Activated CD8-positive, alpha-beta memory T cell treated with anti-CD3 and anti-CD28 coated beads, Interleukin-2, amount 50 U/mL, for 24 hours (primary cell): ENCODE results near the gene GDF2.

Experiments
- DNase-seq: peaks from one replicate; pipeline ENCODE4 v3.0.0-alpha.2; 2020; ENCODE audit errors: extremely low read depth

The GDF2 gene

DNA sequence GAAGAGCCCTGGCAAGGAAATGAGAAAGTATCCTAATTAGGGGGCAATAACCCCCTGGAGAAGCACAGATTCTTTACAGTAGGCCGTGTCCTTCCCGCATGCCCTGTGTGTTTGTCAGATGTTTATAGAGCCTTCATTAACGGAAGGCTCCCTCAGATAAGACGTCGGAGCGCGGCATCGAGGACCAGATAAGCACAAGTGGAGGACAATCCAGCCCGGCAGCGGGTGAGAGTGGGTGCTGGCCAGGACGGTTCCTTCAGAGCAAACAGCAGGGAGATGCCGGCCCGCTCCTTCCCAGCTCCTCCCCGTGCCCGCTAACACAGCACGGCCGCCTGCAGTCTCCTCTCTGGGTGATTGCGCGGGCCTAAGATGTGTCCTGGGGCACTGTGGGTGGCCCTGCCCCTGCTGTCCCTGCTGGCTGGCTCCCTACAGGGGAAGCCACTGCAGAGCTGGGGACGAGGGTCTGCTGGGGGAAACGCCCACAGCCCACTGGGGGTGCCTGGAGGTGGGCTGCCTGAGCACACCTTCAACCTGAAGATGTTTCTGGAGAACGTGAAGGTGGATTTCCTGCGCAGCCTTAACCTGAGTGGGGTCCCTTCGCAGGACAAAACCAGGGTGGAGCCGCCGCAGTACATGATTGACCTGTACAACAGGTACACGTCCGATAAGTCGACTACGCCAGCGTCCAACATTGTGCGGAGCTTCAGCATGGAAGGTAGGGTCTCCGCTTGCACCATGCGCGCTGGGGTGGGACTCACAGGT, at the start of gene GDF2:
Gene GDF2, plus strand, starts transcription at position 155 of the 762 bp plus-strand sequence. Its CDS starts 215 bp downstream, at position 370.
- no peak for DNase-seq

DNA sequence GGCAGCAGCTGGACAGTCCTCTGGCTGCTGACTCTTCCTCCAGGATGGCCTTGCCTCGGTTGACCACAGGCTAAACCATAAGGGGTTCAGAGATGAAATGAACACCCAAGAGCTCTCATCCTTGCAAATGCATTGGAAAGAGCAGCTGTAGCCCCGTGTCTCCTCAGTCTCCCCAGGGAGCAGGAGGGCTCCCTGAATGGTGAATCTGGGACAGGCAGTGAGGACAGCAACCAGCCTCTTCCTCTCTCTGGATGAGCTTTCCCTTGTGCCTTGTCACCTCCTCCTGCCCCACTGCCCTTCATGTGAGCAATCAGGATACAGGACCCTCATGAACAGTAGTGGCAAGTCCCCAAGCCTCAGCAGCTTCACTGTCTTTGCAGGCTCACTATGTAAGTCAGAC, 46.2 kb upstream of the GDF2 start:
- DNase-seq: no peak

DNA sequence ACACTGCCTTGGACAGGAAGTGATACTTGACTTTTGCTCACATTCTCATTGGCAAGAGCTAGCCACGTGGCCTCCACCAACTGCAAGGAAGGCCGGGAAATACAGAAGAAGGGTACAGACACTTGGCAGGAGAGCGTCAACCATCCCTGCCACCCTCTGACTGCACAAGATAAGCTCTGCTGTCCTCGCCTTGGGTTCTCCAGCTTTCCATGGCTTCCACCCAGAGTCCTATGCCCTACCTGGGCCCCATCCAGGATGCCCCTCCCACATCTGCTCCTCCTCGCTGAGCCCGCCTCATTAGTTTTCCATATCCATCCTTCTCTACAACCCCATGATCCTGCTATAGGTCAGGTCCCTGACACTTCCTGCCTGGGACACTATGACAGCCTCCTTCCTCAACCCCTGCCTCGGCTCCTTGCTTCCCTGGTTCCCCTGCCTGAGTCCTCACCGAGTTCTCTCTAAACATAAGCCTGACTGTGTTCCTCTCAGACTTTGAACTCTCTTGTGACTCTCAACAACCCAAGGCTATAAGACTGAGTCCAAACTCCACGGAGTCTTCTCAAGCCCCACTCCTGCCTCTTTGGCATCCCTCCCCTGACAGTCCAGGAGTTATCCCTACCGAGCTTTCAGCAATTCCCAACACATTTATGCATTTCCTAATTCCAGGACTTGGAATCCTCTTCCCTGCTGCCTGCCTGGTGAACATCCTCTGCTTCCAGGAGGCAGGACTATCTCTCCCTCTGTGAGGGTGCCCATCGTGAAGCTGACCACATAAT, 45.5 kb upstream of the GDF2 start:
- DNase-seq: no peak

DNA sequence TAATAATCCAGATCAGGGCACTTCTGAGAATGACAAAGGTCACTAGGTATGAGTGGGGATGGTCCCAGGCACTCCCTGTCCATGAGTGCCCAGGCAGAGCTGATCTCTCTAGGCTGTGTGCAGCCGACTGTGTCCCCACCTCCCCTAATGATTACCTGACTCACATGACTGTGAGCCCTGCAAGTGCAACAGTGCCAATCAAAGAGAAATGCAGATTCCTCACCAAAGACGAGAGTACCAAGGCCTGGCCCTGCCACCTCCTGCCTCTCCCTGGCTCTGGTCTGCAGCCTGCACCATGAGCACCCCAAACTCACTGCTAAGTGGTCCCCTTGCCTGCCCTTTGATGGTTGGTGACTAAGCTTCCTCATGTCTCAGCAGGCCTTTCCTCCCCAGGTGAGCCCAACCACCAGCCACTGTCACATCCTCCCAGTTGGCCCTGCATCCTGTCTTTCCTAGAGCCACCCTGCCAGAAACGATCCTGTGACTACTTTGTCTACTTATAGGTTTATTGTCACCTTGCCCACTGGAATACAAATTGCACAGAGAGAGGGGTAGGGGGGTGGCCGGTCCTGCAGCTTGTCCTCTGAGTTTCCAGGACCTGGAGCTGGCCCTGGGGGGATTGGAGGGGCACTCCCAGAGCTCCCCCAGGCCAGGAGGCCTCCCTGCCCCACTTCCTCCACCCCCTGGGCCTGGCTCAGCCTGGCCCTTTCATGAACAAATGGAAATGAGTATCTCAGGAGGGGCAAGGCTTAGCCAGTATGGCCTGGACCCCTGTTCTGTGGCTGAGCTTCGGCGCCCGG, 44.7 kb upstream of the GDF2 start:
- no peak for DNase-seq

DNA sequence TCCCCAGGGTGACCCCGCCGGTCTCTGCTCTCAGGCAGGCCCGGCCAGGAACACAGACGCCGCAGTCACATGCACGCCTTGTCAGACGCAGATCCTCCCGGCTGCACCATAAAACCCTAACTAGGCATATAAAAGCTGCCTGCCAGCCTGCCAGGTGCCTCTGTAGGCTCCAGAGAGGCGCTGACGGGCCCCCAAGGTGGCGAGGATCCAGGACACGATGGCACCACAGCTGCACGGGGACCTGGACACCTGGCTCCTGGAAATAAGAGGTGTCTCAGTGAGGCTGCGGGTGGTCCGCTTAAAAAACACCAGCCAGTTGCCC, 44.1 kb upstream of the GDF2 start:
- DNase-seq: no peak

DNA sequence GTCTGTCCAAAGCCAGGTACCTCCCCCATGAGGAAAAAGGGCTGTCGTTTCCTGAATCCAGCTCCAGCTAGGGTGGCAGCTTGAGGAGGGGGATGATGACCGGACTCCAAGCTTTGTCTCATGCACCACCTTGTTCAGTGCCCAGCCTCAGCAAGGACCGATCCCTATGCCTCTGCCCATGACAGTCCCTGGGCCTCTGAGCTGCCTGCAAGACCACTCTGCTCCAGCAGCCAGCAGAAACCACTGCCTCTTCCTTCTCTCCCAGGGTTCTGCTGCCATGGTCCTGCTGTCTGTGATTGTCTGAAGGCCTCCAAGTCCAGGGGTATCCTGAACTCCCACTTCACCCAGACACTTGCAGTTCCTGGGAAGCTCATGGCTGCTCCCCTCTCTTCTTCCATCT, 43.5 kb upstream of the GDF2 start:
- DNase-seq: no peak

DNA sequence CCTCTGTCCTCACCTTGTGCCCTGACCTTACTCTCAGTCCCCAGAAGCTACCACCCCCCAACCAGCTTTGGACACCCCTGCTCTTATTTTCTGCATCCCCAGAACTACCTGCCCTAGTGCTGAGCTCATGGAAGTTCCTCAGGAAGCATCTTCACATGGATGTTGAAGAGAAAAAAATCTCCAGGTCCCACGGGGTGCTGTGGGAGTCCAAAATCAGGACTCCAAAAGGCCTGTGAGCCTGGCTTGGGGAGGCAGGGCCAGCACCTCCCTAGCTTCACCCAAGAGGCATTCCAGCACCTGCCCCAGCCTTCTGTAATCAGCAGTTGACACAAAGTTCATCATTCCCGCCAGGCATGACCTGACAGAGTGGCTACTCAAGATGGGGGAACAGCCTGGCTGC, 43.0 kb upstream of the GDF2 start:
- no peak for DNase-seq

DNA sequence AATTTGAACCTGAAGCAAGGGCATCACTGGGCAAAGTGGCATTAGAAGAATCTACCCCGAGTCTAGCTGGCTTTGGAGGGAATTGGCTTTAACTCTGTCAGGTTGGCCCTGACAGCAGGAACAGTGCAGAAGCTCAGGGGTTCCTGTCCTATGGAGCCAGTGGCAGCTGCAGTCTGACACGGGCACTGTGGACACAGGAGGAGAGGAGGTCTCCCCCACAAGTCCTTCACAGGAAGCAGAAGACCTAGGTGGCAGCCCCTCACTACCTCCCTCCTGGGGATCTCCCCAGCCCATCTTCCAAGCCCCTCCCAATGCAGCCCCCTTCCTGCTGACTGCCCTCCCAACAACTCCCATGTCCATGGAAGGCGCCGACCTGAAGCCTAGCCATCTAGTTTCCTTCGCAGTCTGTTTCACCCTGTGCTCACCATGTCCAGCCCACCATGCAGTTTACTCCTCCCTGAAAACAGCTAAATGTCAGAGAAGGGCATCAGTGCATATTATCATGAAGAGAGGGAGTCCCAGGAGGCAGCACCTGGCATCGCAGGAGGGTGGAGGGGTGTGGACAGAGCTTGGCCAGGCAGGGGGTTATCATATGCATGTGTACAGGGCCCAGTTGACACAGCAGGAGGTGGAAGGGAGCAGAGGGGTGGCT, 40.1 kb upstream of the GDF2 start:
- no peak for DNase-seq

DNA sequence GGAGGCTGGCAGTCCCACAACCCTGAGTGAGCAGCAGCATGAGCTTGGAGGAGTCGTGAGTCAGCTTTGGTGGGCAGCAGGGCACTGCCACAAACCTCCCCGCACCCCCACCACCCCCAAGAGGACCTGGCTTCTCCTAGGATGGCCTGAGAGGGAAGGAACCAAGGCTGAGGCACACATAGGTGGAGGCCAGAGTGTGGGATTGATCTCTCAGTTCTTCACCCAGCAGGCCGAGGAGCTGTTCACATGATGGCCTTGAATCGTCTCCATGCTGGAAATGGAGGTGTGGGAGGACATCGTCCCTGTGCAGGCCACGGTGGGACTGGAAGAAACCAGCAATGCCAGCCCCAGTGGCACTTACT, 39.6 kb upstream of the GDF2 start:
- DNase-seq: no peak

DNA sequence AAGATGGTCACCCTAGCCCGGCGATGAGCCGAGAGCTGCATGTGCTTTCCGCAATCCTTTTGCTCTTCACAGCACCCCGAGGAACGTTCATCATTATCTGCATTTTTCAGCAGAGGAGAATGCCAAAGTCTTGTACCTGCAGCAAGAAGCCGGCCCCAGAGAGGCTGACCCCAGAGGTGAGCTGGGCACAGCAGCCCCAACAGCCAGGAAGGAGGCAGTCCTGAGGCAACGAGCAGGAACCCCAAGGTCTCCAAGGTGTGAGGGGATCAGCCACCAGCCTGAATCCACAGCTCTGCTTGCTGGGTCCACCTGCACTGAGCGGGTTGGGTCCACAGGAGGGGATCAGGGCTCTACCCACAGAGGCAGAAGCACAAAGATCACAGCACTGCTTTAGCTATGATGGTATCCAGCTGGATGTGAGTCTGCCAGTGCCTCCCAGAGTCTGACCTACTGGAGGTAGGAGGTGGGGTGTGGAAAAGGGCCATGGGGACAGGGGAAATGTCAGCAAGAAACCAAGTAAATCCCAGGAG, 39.1 kb upstream of the GDF2 start:
- no peak for DNase-seq

DNA sequence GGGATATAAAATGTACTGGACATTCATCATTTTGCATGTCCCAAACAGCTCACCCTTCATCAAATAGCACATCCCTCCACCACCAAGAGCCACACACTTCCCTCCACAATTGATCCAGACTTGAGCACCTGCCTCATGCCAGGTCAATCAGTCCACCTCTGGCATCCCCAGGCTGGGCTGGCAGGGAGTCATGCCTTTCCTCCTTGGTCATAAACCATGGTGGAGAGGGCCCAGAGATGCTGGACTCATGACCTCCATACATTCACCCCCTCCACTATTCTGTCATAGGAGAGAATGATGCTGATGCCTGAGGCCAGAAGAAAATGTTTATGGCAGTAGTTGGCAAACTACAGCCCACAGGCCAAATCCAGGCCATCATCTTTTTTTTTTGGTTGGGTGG, 38.4 kb upstream of the GDF2 start:
- DNase-seq: no peak

DNA sequence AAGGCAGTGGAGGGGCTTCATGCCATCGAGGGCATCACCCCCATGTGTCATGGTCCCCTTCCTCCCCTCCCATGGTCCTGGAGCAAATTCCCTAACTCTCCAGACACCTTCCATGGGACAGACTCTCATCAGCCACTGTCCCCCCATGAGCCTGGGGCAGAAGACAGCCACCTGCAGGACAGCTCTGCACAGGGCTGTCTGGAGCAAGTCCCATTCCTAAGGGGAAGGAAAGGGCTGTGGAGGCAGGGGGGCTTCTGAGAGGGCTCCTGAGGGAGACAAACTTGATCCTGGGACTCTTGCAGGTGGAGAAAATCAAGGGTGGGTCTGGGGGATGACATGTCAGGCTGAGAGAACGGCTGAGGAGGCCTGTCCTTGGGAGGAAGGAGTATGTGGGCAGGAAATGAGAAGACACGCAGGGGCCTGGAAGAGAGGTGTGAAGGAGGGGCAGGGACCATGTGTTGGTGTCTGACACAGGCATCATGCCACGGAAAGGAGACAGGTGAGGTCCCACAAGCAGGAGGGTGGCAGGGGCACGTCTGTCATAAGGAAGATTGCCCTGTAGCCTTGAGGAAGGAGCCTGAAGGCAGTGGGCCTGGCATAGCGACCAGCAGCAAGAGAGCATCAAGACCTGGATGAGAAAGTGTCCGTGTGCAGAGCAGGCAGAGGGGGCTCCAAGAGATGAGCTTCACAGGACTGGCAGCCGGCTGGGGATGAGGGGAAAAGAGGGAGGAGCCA, 36.7 kb upstream of the GDF2 start:
- DNase-seq: no peak

DNA sequence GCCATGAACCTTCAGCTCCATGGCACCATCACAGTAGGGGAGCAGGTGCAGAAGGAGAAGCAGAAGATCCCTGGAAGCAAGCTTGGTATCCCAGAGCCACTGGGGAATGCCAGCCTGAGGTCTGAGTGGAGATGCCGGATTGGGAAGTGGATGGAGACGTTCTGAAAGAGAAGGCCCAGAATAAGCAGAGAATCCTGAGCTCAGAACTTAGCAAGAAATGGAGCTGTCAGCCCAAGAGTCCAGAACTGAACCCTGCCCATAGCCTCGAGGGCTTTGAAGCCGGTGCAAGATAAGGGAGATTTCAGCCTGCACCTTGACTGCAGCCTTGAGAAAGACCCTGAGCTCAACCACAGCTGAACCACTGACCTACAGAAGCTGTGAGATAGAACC, 36.1 kb upstream of the GDF2 start:
- no peak for DNase-seq

DNA sequence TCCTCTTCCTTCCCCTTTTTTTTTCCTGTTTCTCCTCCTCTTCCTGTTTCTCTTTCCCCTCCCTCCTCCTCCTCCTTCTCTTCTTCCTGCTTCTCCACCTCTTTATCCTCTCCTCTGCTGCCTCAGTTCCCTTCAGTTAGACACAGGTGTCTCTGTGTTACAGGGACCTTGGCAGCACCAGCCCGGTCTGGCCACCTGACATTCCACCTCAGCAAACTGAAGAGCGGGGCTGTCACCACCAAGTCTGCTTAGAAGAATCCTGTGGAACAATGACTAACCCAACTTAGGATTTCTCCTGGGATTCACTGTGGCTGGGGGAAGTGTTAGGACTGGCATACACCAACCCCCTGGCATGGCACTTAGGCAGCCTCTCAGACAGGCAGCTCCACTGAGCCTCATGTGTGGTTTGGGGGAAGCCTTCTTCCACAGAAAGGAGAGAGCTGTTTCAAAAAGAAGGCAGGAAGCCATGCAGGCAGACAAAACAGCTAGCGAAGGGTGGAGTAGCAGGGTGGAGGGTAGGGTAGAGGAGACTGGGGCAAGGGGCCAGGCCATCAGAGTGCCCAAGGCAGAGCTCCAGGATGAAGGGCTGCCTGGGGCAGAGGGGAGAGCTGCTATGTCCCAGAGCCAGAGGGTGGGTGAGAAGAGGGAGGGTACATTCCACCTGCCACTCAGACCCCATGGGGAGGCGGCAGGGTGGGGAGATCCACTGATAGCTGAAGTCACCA, 35.5 kb upstream of the GDF2 start:
- DNase-seq: no peak

DNA sequence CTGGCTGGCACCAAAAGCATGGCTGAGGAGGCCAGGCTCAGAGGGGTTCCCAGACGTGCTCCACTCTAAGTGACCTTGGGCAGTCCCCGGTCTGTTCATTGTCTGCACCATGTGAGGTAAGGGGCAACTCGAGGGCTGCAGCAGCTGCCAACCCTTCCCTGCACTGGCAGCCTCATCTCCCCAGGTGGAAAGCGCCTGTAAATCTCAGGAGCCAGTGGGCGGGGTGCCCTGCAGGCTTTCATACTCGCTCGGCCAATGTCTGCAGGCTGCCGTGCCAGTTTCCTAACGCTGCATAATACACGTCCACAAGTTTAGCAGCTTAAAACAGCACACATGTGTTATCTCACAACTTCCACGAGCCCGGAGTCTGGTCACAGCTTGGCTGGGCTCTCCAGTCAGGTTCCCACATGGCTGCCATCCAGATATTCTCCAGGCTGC, 34.9 kb upstream of the GDF2 start:
- no peak for DNase-seq

DNA sequence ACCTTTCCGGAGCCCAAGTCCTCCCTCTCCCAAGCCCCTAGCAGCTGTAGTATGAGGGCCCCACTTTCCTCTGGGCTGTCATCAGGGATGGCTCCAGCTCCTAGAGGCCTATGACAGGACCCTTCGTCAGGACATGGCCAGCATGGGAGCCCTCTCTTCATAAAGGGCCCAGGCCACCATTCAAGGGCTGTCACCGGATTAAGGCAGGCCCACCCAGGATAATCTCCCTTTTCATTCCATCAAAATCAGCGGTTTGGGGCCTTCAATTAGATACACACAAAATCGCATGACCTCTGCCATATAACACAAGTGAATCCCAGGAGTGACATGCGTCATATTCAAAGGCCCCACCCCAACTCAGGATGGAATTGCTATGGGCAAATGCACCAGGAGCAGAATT, 34.4 kb upstream of the GDF2 start:
- DNase-seq: no peak

DNA sequence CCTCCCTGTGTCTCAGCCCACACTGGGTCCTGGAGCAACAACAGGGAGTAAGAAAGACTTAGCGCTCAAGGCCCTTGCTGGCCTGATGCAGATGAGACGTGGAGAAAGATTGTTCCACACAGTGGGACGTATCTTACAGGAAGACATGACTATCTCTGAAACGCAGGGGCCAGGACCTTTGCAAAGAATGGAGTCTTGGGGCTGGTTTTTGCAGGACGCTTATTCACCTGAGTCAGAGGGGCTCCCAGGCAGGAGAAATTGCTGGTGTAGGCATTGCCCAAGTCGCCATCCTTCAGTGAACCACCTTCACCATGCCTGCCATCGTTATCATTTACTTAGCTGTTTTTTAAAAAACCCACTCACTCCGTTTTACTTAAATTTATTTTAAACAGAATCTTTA, 34.0 kb upstream of the GDF2 start:
- DNase-seq: no peak

DNA sequence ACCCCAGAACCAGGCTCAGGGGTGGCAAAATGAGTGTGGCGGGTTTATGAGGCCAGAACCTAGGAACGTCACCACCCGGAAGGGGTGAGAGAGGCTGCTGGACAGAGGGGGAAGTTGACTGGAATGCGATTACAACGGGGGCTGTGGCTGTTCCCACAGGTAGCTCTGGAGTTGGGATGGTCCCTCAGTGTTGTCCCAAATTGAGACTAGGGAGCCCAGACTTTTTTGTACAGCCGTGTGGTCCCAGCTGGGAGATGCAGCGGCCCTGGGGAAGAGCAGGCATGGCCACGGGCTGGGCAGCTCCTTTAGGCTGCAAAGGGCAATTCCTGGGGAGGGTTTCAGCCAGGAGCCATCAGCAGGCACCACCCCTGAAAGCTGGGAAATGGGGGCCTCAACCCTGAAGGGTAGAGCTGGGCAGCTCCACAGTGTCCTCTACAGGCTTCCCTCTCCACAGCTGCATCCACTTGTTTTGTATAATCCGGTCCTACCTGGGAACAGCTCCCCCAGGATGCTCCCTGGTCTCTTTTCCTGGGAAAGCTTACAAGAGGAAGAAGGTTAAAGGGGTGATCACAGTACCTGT, 33.2 kb upstream of the GDF2 start:
- no peak for DNase-seq

DNA sequence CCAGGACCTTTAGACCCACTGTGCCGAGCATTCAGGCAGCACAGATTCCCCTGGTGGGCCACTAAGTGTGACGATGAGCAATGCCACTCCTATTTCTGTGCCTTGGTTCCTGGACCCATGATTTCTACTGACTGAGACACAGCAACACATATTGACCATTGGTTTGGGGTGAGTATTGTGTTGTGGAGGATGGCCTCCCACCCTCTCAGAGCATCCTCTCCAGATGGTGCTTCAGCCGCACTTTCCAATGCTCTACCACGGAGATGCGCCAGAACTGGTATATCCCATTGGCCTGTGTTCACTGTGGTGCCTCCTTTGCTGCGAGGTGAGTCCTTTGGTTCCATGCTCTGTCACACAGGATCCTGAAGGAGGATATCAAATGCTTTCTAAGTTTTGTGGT, 32.3 kb upstream of the GDF2 start:
- DNase-seq: no peak

DNA sequence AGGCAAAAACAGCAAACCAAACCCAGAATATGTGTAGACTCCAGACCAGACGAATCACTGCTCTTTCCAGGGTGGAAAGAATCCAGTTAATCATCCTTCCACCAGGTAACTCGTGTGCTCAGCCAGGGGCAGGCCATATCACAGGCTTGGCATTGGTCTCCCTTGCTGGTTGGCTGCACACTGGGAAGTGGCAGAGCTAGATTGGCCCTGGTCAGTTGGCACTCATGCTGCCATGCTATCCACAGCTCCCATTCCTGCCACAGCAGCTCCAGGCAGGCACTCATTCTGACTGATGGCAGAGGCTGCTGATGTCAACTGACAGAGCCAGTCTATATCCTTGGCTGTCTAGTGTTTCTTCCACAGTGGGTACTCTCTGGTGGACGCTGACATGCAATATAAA, 31.9 kb upstream of the GDF2 start:
- DNase-seq: no peak
